GM13977 (cell line): ENCODE results near the gene RBMS2.

Source experiments
- DNase-seq: peaks from one replicate; pipeline ENCODE4 v3.0.0; 2012; ENCODE audit warnings: low spot score
- in situ Hi-C: fragments of 300-500 bp; cut with MboI; formaldehyde crosslinking; loops from one replicate; pipeline ENCODE4 v1.12.0; 2022; ENCODE audit warnings: low sequenced_read_pairs, low pct_unique_long_range_greater_than_20kb, mixed read lengths, inconsistent platforms; ENCODE audit not compliant: unreplicated experiment
- TF ChIP-seq, protein P1 (sequence below): IDR thresholded peaks from 2 replicates; pipeline ENCODE4 v1.5.1; 2012; ENCODE audit warnings: mild to moderate bottlenecking, control low read depth; ENCODE audit not compliant: insufficient read depth; ENCODE audit errors: extremely low read depth, missing control alignments

Gene RBMS2

DNA sequence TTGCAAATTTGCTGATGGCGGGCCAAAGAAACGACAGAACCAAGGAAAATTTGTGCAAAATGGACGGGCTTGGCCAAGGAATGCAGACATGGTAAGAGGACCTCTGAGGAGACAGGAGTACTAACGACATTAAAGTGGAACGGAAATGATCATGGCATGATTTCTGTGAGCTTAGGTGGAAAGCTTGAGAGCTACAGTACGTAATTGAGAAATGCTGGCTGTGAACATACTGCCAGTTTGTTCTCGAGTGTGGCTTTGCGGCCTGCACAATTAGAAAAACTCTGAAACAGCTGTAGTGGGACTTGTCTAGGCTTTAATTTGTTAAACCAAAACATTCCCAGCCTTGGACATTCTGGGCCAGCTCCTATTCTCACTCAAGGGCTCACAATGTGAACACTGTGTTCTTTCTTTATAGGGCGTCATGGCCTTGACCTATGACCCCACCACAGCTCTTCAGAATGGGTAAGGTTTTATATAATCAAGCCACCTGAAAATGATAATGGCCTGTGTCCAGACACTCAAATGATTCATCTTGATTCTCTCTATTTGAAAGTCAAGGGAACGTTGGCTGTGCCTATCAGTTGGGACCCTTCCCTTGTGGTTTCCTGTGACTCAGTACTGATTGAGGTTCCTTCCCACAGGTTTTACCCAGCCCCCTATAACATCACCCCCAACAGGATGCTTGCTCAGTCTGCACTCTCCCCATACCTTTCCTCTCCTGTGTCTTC lies 60.0 kb downstream of the RBMS2 start:
- peak; percentile 44 for DNase-seq
- in situ Hi-C loops: loop anchor here (10.0 kb wide), 1 partner anchor 57 kb away; the partner anchor contains the start of gene RBMS2
- TF ChIP-seq, protein P1, sequence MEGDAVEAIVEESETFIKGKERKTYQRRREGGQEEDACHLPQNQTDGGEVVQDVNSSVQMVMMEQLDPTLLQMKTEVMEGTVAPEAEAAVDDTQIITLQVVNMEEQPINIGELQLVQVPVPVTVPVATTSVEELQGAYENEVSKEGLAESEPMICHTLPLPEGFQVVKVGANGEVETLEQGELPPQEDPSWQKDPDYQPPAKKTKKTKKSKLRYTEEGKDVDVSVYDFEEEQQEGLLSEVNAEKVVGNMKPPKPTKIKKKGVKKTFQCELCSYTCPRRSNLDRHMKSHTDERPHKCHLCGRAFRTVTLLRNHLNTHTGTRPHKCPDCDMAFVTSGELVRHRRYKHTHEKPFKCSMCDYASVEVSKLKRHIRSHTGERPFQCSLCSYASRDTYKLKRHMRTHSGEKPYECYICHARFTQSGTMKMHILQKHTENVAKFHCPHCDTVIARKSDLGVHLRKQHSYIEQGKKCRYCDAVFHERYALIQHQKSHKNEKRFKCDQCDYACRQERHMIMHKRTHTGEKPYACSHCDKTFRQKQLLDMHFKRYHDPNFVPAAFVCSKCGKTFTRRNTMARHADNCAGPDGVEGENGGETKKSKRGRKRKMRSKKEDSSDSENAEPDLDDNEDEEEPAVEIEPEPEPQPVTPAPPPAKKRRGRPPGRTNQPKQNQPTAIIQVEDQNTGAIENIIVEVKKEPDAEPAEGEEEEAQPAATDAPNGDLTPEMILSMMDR: no peak

DNA sequence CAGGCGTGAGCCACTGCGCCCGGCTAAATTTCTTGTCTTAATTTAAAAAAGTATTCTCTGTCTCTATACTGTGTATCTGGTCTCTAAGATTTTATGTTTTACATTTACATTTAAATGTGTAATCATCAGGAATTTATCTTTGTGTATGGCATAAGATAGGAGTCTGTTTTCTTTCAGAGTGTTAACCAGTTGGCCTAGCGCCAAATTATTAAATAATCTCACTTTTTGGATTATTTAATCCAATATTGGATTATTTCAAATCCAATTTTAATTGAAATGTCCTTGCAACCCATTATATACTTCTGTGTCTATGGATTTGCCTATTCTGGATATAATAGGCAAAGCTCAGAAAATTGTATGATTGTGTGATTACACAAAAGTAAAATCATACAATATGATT lies 63.5 kb downstream of the RBMS2 start:
- DNase-seq: no peak
- in situ Hi-C loops: loop anchor here (10.0 kb wide), 1 partner anchor 60 kb away; the partner anchor contains the start of gene RBMS2
- TF ChIP-seq, protein P1: no peak

DNA sequence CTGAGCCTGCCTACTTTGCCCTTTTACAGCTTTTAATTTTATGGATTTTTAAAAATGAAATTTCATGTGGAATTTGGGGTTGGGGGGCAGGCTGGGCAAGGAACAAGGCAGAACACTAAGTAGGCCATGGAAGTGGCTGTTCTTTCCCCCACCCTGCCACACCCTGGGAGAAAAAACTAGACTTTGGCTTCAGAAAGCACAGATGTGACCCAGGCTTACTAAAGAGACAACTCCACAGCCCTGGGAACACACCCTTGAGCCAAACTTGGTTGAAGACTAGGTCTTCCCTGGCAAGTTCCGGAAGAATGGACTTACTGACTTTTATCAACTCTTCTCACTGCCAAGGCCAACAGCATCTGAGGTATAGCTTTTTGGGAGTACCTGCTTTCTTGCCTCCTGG lies 68.2 kb downstream of the RBMS2 start:
- no peak for DNase-seq
- TF ChIP-seq, protein P1: no peak
- in situ Hi-C loops: loop anchor here (10.0 kb wide), 1 partner anchor 65 kb away; the partner anchor contains the start of gene RBMS2

DNA sequence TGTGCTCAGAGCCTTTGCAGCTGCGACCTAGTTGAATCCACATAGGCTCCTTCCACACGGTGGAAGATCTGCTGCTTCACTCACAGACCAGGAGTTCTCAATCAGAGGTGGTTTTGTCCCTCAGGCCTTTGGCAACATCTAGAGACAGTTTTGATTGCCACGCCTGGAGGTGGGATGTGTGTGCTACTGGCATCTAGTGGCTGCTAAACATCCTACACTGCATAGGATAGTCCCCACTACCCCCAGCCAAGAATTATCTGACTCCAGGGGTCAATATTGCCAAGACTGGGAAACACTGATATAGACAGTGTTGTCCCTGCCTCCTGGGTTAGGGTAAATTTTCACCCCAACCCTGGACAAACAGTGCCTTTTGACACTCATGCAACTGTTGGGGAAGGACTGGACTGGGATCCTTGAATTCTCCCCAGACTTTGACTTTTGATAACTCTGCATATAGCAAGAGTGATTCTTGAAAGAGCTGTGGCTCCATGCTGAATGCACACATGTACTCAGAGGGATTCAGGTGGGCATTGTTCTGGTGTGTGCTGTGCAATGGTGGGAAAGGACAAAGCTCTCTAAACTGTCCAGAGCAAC lies 68.7 kb downstream of the RBMS2 start:
- in situ Hi-C loops: no loop called here

DNA sequence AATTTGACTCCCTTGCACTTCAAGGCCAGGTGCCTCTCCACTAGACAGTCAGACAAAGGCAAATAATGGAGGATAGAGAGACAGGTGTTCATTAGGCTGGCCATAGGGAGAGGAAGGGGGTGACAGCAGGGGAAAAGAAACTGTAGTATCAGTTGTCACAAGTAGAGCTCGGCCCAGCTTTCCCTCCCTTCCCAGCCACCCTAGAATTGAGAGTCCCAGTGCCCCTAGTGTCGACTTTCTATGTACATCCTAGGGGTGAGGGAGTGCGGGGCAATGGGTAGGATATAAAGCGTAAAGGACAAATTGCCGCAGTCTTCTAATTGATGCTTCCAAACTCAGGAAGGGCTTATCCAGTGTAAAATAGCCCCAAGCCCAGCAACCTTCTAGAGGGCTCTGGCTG lies 69.5 kb downstream of the RBMS2 start:
- in situ Hi-C loops: no loop called here
- TF ChIP-seq, protein P1: no peak
- DNase-seq: no peak

More for the DNA sequence above, 68.7 kb downstream of the RBMS2 start:
- peak; percentile 54 for DNase-seq
- TF ChIP-seq, protein P1: peak; percentile 65

DNA sequence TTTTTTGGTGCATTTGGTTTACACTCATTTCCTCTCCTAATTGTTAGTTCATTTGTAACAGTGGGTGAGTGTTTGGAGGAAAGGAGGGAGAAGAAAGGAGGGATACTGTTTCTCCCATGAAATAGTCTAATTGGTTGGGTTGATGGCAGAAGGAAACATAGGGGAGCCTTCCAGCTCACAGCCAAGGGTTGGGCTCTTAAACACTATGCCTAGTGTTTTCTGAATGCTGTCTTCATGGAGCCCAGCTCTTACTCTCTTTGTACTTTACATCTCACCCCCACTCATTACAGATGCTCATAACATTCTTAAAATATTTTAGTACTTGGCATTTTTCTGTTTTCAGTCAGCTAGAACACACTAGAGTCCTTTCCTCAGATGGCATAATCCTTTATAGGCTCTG lies 70.3 kb downstream of the RBMS2 start:
- no peak for DNase-seq
- in situ Hi-C loops: no loop called here
- TF ChIP-seq, protein P1: no peak
